HepG2 (cell line): ENCODE data around the gene TM4SF18. TPM values are rescaled to one million over a fixed set of nuclear protein-coding genes. Genes with fewer than 3 reads are reported as not detected.

Experiments
- CBX1 ChIP-seq: IDR thresholded peaks from one replicate; pipeline ENCODE4 v1.6.1; 2016; ENCODE audit warnings: antibody characterized with exemption, low read depth
- CREM ChIP-seq, 2 experiments: sonication (generic) in 1 of 2; formaldehyde crosslinking in 1 of 2; IDR thresholded peaks; 2 replicates each; pipeline versions ENCODE4 v1.4.0 to v1.6.1; 2016 to 2020; ENCODE audit warnings: antibody characterized with exemption in 1 of 2, mild to moderate bottlenecking in 1 of 2, missing genetic modification reagents in 1 of 2
- FOSL1 ChIP-seq: sonication (generic); formaldehyde crosslinking; IDR thresholded peaks from 2 replicates; pipeline ENCODE4 v1.9.0; 2021; ENCODE audit warnings: missing genetic modification reagents, borderline replicate concordance
- FOXC1 ChIP-seq: sonication (generic); formaldehyde crosslinking; IDR thresholded peaks from 2 replicates; pipeline ENCODE4 v1.8.0; 2022; ENCODE audit warnings: mild to moderate bottlenecking, missing genetic modification reagents, borderline replicate concordance
- HDAC2 ChIP-seq: sonication (generic); formaldehyde crosslinking; IDR thresholded peaks from 2 replicates; pipeline ENCODE4 v1.4.0; 2020; ENCODE audit warnings: missing genetic modification reagents
- JUND ChIP-seq: sonication (generic); formaldehyde crosslinking; IDR thresholded peaks from 2 replicates; pipeline ENCODE4 v1.8.0; 2022; ENCODE audit warnings: mild to moderate bottlenecking, missing genetic modification reagents
- KIAA2018 ChIP-seq: sonication (generic); formaldehyde crosslinking; IDR thresholded peaks from 2 replicates; pipeline ENCODE4 v1.5.0; 2020; ENCODE audit warnings: mild to moderate bottlenecking, missing genetic modification reagents, borderline replicate concordance
- MBD4 ChIP-seq: IDR thresholded peaks from 2 replicates; pipeline ENCODE4 v1.6.1; 2012; ENCODE audit warnings: low read length, inconsistent platforms, borderline replicate concordance
- POLR2G ChIP-seq: fragments of 200-400 bp; formaldehyde crosslinking; IDR thresholded peaks from 2 replicates; pipeline ENCODE4 v1.6.1; 2018; ENCODE audit warnings: mild to moderate bottlenecking, low read depth, low read length, moderate library complexity
- TCF12 ChIP-seq, 2 experiments: fragments of 450-650 bp in 1 of 2; sonication (generic) in 1 of 2; formaldehyde crosslinking in 1 of 2; IDR thresholded peaks; 2 replicates each; pipeline versions ENCODE4 v1.6.1 to v1.8.0; 2017 to 2022; ENCODE audit warnings: antibody characterized with exemption in 1 of 2, mild to moderate bottlenecking in 1 of 2, missing genetic modification reagents in 1 of 2, moderate library complexity in 1 of 2
- ZNF224 ChIP-seq: sonication (generic); formaldehyde crosslinking; IDR thresholded peaks from 2 replicates; pipeline ENCODE4 v1.5.0; 2020; ENCODE audit warnings: mild to moderate bottlenecking, missing genetic modification reagents
- ZNF24 ChIP-seq: fragments of 450-650 bp; IDR thresholded peaks from 2 replicates; pipeline ENCODE4 v1.6.1; 2017; ENCODE audit warnings: antibody characterized with exemption, mild to moderate bottlenecking
- ZNF546 ChIP-seq: sonication (generic); formaldehyde crosslinking; conservative IDR thresholded peaks from 2 replicates; pipeline ENCODE4 v1.8.1; 2023; ENCODE audit warnings: mild to moderate bottlenecking, missing genetic modification reagents
- ZNF670 ChIP-seq: sonication (generic); formaldehyde crosslinking; IDR thresholded peaks from 2 replicates; pipeline ENCODE4 v1.8.0; 2022; ENCODE audit warnings: mild to moderate bottlenecking, missing genetic modification reagents, borderline replicate concordance
- ZNF7 ChIP-seq: IDR thresholded peaks from 2 replicates; pipeline ENCODE4 v1.6.1; 2016; ENCODE audit warnings: missing biosample characterization, missing genetic modification reagents
- ZNF790 ChIP-seq: sonication (generic); formaldehyde crosslinking; IDR thresholded peaks from 2 replicates; pipeline ENCODE4 v1.8.0; 2022; ENCODE audit warnings: missing genetic modification reagents, mild to moderate bottlenecking, borderline replicate concordance
- polyA plus RNA-seq, 8 experiments: library from polyadenylated mRNA; depleted of rRNA in 3 of 8; stranded (reverse) in 7 of 8; unstranded in 1 of 8; fragments of >200 nt; fragmentation: Illumina TruSeq in 4 of 8; extraction: Trizol in 4 of 8; gene quantifications; 2 replicates each; pipeline versions ENCODE4 v1.2.1 to v1.2.3, GENCODE V29; 2011 to 2016; ENCODE audit warnings: low read depth in 4 of 8, missing spikeins in 1 of 8, mixed read lengths in 1 of 8; ENCODE audit not compliant: insufficient read depth in 1 of 8
- total RNA-seq, 5 experiments: library from RNA; depleted of rRNA; stranded (reverse); fragments of >200 nt; fragmentation: Illumina TruSeq; extraction: Trizol; gene quantifications; 2 replicates each; pipeline ENCODE4 v1.2.3, GENCODE V29; 2016; ENCODE audit warnings: low read depth in 1 of 5
- TF ChIP-seq, protein P1 (sequence below): sonication (generic); formaldehyde crosslinking; IDR thresholded peaks from 2 replicates; pipeline ENCODE4 v1.4.0; 2020; ENCODE audit warnings: missing genetic modification reagents

The TM4SF18 gene
- total and polyA plus RNA-seq, 2 of the 13 experiments (the other 11 are each of a cell fraction or from before 2014, with no cell fraction given), result 0.15 TPM; not detected in 1

GRCh38 chr3:149377408-149378364, 44.2 kb upstream of the TM4SF18 start, which contains the start of gene TM4SF1 (continued):
- TF ChIP-seq KIAA2018 (CRISPR knock-in tag) (no peak), JUND (CRISPR knock-in tag) (no peak), ZNF7 (no peak), CBX1 (peak; percentile 95), FOSL1 (no peak), FOXC1 (CRISPR knock-in tag) (peak; percentile 31; the same call in 1 of the 2 replicates), ZNF790 (CRISPR knock-in tag) (peak; percentile 78; the same call in 1 of the 2 replicates), MBD4 (0 out of 2 replicates have a peak, but pooled peaks have one; percentile 64), ZNF24 (no peak), TCF12 (IDR thresholded peaks at IDR 0.05) (no peak), TCF12 (CRISPR knock-in tag; IDR thresholded peaks at IDR 0.05) (no peak), CREM (IDR thresholded peaks at IDR 0.05) (peak; percentile 74), CREM (CRISPR knock-in tag; IDR thresholded peaks at IDR 0.05) (no peak), ZNF224 (CRISPR knock-in tag) (no peak), ZNF670 (CRISPR knock-in tag) (no peak), POLR2G (peak; percentile 100), HDAC2 (CRISPR knock-in tag) (peak; percentile 75), ZNF546 (CRISPR knock-in tag) (0 out of 2 replicates have a peak, but pooled peaks have one; percentile 17)
- TF ChIP-seq, protein P1, sequence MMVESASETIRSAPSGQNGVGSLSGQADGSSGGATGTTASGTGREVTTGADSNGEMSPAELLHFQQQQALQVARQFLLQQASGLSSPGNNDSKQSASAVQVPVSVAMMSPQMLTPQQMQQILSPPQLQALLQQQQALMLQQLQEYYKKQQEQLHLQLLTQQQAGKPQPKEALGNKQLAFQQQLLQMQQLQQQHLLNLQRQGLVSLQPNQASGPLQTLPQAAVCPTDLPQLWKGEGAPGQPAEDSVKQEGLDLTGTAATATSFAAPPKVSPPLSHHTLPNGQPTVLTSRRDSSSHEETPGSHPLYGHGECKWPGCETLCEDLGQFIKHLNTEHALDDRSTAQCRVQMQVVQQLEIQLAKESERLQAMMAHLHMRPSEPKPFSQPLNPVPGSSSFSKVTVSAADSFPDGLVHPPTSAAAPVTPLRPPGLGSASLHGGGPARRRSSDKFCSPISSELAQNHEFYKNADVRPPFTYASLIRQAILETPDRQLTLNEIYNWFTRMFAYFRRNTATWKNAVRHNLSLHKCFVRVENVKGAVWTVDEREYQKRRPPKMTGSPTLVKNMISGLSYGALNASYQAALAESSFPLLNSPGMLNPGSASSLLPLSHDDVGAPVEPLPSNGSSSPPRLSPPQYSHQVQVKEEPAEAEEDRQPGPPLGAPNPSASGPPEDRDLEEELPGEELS (CRISPR knock-in tag), result peak; percentile 91
